Measurements from ENCODE around the gene RNF212B. TPM values are rescaled to one million over a fixed set of nuclear protein-coding genes. Genes with fewer than 3 reads are reported as not detected.

RNF212B gene
- total RNA-seq, 1 donor from 2014 or later: not detected

GRCh38 chr14:23296012-23296777 lies 58.5 kb downstream of the RNF212B start:
- no peak for DNase-seq (ENCODE audit: low spot score)
- no peak for TF ChIP-seq CTCF (IDR thresholded peaks at IDR 0.05)
- H3K4me1 Mint-ChIP-seq (ENCODE audit: low read depth): peaks cover 26% of the 10 kb centered on the region
- H3K4me3 Mint-ChIP-seq (ENCODE audit: unreplicated experiment): no peak overlapping the region
- H3K27ac Mint-ChIP-seq (ENCODE audit: unreplicated experiment): no peak overlapping the region
- no peaks in the 10 kb centered on the region for H3K9me3 Mint-ChIP-seq (ENCODE audit: low read depth)
- H3K36me3 Mint-ChIP-seq (ENCODE audit: low read depth): peaks cover 1% of the 10 kb centered on the region
- peaks cover 10% of the 10 kb centered on the region for H3K27me3 Mint-ChIP-seq (ENCODE audit: low read depth)

GRCh38 chr14:23297096-23297495 lies 59.4 kb downstream of the RNF212B start:
- no peak for DNase-seq (ENCODE audit: low spot score)
- H3K4me1 Mint-ChIP-seq (ENCODE audit: low read depth): peaks cover 26% of the 10 kb centered on the region
- no peak for TF ChIP-seq CTCF (IDR thresholded peaks at IDR 0.05)
- no peak overlapping the region for H3K27ac Mint-ChIP-seq (ENCODE audit: unreplicated experiment)
- no peaks in the 10 kb centered on the region for H3K9me3 Mint-ChIP-seq (ENCODE audit: low read depth)
- H3K36me3 Mint-ChIP-seq (ENCODE audit: low read depth): peaks cover 1% of the 10 kb centered on the region
- H3K4me3 Mint-ChIP-seq (ENCODE audit: unreplicated experiment): no peak overlapping the region
- peaks cover 10% of the 10 kb centered on the region for H3K27me3 Mint-ChIP-seq (ENCODE audit: low read depth)

GRCh38 chr14:23297611-23298277 lies 60.0 kb downstream of the RNF212B start:
- Mint-ChIP-seq H3K4me3 (ENCODE audit: unreplicated experiment) (no peak overlapping the region), H3K27ac (ENCODE audit: unreplicated experiment) (no peak overlapping the region), H3K9me3 (ENCODE audit: low read depth) (no peaks in the 10 kb centered on the region), H3K27me3 (ENCODE audit: low read depth) (peaks cover 10% of the 10 kb centered on the region), H3K36me3 (ENCODE audit: low read depth) (peaks cover 1% of the 10 kb centered on the region), H3K4me1 (ENCODE audit: low read depth) (peaks cover 29% of the 10 kb centered on the region)
- no peak for TF ChIP-seq CTCF (IDR thresholded peaks at IDR 0.05)
- no peak for DNase-seq (ENCODE audit: low spot score)

GRCh38 chr14:23299211-23299957 lies 61.6 kb downstream of the RNF212B start:
- H3K4me1 Mint-ChIP-seq (ENCODE audit: low read depth): peaks cover 30% of the 10 kb centered on the region
- no peaks in the 10 kb centered on the region for H3K9me3 Mint-ChIP-seq (ENCODE audit: low read depth)
- TF ChIP-seq CTCF (IDR thresholded peaks at IDR 0.05): peak; percentile 70
- peaks cover 1% of the 10 kb centered on the region for H3K36me3 Mint-ChIP-seq (ENCODE audit: low read depth)
- H3K27ac Mint-ChIP-seq (ENCODE audit: unreplicated experiment): peak overlapping the region; percentile 63
- DNase-seq (ENCODE audit: low spot score): no peak
- peak overlapping the region; percentile 19 for H3K4me3 Mint-ChIP-seq (ENCODE audit: unreplicated experiment)
- H3K27me3 Mint-ChIP-seq (ENCODE audit: low read depth): peaks cover 2% of the 10 kb centered on the region
